PC-9 (cell line): ENCODE measurements around the gene PRCD. TPM values are rescaled to one million over a fixed set of nuclear protein-coding genes. Genes with fewer than 3 reads are reported as not detected.

Experiments used
- BruUV-seq: library from RNA; stranded (reverse); fragments of 400-500 nt; replicated peaks from 2 replicates; lab custom pipeline; 2021; lab: Mats Ljungman, UMichigan
- CTCF ChIA-PET: fragments of 300-600 bp; sonication (Branson Sonifier 250); formaldehyde crosslinking; loops from one replicate; lab custom pipeline; 2022; ENCODE audit warnings: antibody characterized with exemption; lab: Charles Lee
- POLR2A ChIA-PET: fragments of 300-600 bp; sonication (Branson Sonifier 250); formaldehyde crosslinking; loops from one replicate; lab custom pipeline; 2022; ENCODE audit warnings: antibody characterized with exemption; ENCODE audit not compliant: unreplicated experiment; lab: Charles Lee
- DNase-seq, 2 experiments: peaks; one replicate each; pipeline versions ENCODE4 v3.0.0 to v3.0.0-alpha.2; 2015 to 2022; ENCODE audit warnings: mixed read lengths in 1 of 2
- H2AFZ ChIP-seq: fragments of 200-600 bp; sonication (generic); 2 replicates; pipeline ENCODE4 v1.8.1; 2017; ENCODE audit warnings: antibody characterized with exemption
- H3F3A ChIP-seq: fragments of 200-600 bp; sonication (generic); 2 replicates; pipeline ENCODE4 v1.8.1; 2017; ENCODE audit warnings: antibody characterized with exemption, mild to moderate bottlenecking, low read depth; ENCODE audit not compliant: insufficient read depth
- H3K27ac ChIP-seq: fragments of 200-600 bp; sonication (generic); 2 replicates; pipeline ENCODE4 v1.6.1; 2016; ENCODE audit warnings: mixed run types
- H3K27me3 ChIP-seq: fragments of 200-600 bp; sonication (generic); 2 replicates; pipeline ENCODE4 v1.6.1; 2016; ENCODE audit warnings: low read depth, mixed run types; ENCODE audit not compliant: insufficient read depth
- H3K36me3 ChIP-seq: fragments of 200-600 bp; sonication (generic); 2 replicates; pipeline ENCODE4 v1.6.1; 2016; ENCODE audit warnings: low read depth, mixed run types
- H3K4me1 ChIP-seq: fragments of 200-600 bp; sonication (generic); replicated peaks from 2 replicates; pipeline ENCODE4 v1.6.1; 2016; ENCODE audit warnings: mixed run types; ENCODE audit not compliant: insufficient read depth
- H3K4me2 ChIP-seq: fragments of 200-600 bp; sonication (generic); 2 replicates; pipeline ENCODE4 v1.6.1; 2017; ENCODE audit warnings: mixed run types
- H3K4me3 ChIP-seq: fragments of 200-600 bp; sonication (generic); 2 replicates; pipeline ENCODE4 v1.6.1; 2016; ENCODE audit warnings: mixed run types
- H3K79me2 ChIP-seq: fragments of 200-600 bp; sonication (generic); 2 replicates; pipeline ENCODE4 v1.6.1; 2017; ENCODE audit warnings: low read depth, mixed run types
- H3K9me2 ChIP-seq: fragments of 200-600 bp; sonication (generic); 2 replicates; pipeline ENCODE4 v1.8.1; 2017; ENCODE audit warnings: mild to moderate bottlenecking; ENCODE audit not compliant: insufficient read depth
- H3K9me3 ChIP-seq: fragments of 200-600 bp; sonication (generic); 2 replicates; pipeline ENCODE4 v1.8.1; 2016; ENCODE audit warnings: low read depth; ENCODE audit not compliant: insufficient read depth
- H4K20me1 ChIP-seq: fragments of 200-600 bp; sonication (generic); 2 replicates; pipeline ENCODE4 v1.8.1; 2017; ENCODE audit not compliant: insufficient read depth
- CTCF ChIP-seq: fragments of 200-600 bp; sonication (generic); conservative IDR thresholded peaks from 2 replicates; pipeline ENCODE4 v1.6.1; 2017; ENCODE audit warnings: mixed run types, antibody characterized with exemption, mild to moderate bottlenecking, moderate library complexity
- EZH2 ChIP-seq: fragments of 200-600 bp; sonication (generic); IDR thresholded peaks from 2 replicates; pipeline ENCODE4 v1.8.0; 2017; ENCODE audit warnings: antibody characterized with exemption, low read depth
- intact Hi-C: fragments of 100-400 bp; cut with micrococcal nuclease; formaldehyde crosslinking; loops from one replicate; pipeline ENCODE4 v1.10.0; 2022; ENCODE audit not compliant: unreplicated experiment
- total RNA-seq: library from RNA; stranded (reverse); gene quantifications from 2 replicates; pipeline ENCODE4 v1.2.3, GENCODE V29; 2021

PRCD gene
- total RNA-seq, 1 experiment from 2014 or later = 2.7 TPM

GRCh38 chr17:76501827-76502307, 38.0 kb upstream of the PRCD start:
- intact Hi-C loops = no loop called here
- no TSS peak for BruUV-seq

GRCh38 chr17:76502341-76503211, 37.3 kb upstream of the PRCD start:
- intact Hi-C loops = no loop called here
- Histone ChIP-seq H3K4me1 (peaks cover 16% of the 10 kb centered on the region; the same call in 1 of the 2 replicates), H3K4me2 (no peak overlapping the region), H3K27ac (no peak overlapping the region), H2AFZ (no peak overlapping the region), H3K79me2 (no peaks in the 10 kb centered on the region), H3K36me3 (no peaks in the 10 kb centered on the region), H3K9me3 (no peaks in the 10 kb centered on the region), H3K4me3 (no peak overlapping the region), H3K27me3 (no peaks in the 10 kb centered on the region), H3F3A (no peaks in the 10 kb centered on the region), H4K20me1 (no peaks in the 10 kb centered on the region), H3K9me2 (no peaks in the 10 kb centered on the region)
- TF ChIP-seq EZH2 (no peak), CTCF (no peak)
- POLR2A ChIA-PET = interaction anchor here (0.7 kb wide), 1 partner anchor 179 kb away, joined by 5 read pairs; no protein-coding TSS in a partner anchor
- no peak for DNase-seq
- CTCF ChIA-PET = interaction anchor here (0.6 to 0.7 kb wide), 2 partner anchors 42 to 184 kb away, joined by 3 read pairs; no protein-coding TSS in a partner anchor
- BruUV-seq = no TSS peak

More at GRCh38 chr17:76501827-76502307, 38.0 kb upstream of the PRCD start:
- Histone ChIP-seq H3K27ac (no peak overlapping the region), H2AFZ (peak overlapping the region; percentile 69), H3K36me3 (no peaks in the 10 kb centered on the region), H3F3A (no peaks in the 10 kb centered on the region), H3K4me1 (peaks cover 16% of the 10 kb centered on the region; the same call in 1 of the 2 replicates), H3K4me2 (peak overlapping the region; percentile 66), H3K9me3 (no peaks in the 10 kb centered on the region), H3K9me2 (no peaks in the 10 kb centered on the region), H4K20me1 (no peaks in the 10 kb centered on the region), H3K4me3 (peak overlapping the region; percentile 84; the same call in 1 of the 2 replicates), H3K27me3 (no peaks in the 10 kb centered on the region), H3K79me2 (no peaks in the 10 kb centered on the region)
- TF ChIP-seq EZH2 (no peak), CTCF (no peak)
- DNase-seq = no peak
- ChIA-PET POLR2A (interaction anchor here (0.6 to 0.7 kb wide), 3 partner anchors 16 to 150 kb away, joined by 4 to 8 read pairs (median 5); no protein-coding TSS in a partner anchor), CTCF (interaction anchor here (0.7 kb wide), 1 partner anchor 84 kb away, joined by 3 read pairs; the partner anchor contains the start of gene ST6GALNAC2)

GRCh38 chr17:76504117-76504516, 35.7 kb upstream of the PRCD start:
- peaks cover 12% of the 10 kb centered on the region; the same call in 1 of the 2 replicates for H3K4me1 ChIP-seq
- DNase-seq = no peak
- no peak overlapping the region for H2AFZ ChIP-seq
- H3K27ac ChIP-seq = no peak overlapping the region
- ChIA-PET CTCF (interaction anchor here (0.7 kb wide), 2 partner anchors 15 to 217 kb away, joined by 15 to 16 read pairs; no protein-coding TSS in a partner anchor), POLR2A (no interaction called here)
- no peaks in the 10 kb centered on the region for H4K20me1 ChIP-seq
- H3K9me2 ChIP-seq = no peaks in the 10 kb centered on the region
- BruUV-seq = no TSS peak
- no peak overlapping the region for H3K4me3 ChIP-seq
- H3F3A ChIP-seq = no peaks in the 10 kb centered on the region
- no peak overlapping the region for H3K4me2 ChIP-seq
- TF ChIP-seq EZH2 (no peak), CTCF (no peak)
- intact Hi-C loops = no loop called here
- no peaks in the 10 kb centered on the region for H3K27me3 ChIP-seq
- H3K36me3 ChIP-seq = no peaks in the 10 kb centered on the region
- no peaks in the 10 kb centered on the region for H3K9me3 ChIP-seq
- no peaks in the 10 kb centered on the region for H3K79me2 ChIP-seq
